ENCODE results near the gene LAMTOR4.
A peak's percentile ranks its signal among the peaks of the same experiment; 100 is the strongest.
"Not testable (repeated sequence)": the region's sequence is repeated elsewhere in the genome, so short reads cannot be mapped to it uniquely, and the experiment has no call there.

Gene LAMTOR4

DNA sequence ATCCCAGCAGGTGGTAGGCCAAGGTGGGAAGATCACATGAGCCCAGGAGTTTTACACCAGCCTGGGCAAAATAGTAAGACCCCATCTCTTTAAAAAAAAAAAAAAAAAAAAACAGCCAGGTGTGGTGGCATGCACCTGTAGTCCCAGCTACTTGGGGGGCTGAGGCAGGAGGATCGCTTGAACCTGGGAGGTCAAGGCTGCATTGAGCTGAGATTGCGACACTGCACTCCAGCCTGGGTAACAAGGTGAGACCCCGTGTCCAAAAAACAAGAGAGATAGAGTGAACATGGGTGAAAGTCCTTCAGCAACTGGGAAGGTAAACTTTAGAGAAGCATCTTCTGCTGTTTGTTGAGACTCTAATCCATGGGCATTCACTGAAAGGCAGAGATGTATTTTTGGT lies 6.3 kb upstream of the LAMTOR4 start:
- Histone ChIP-seq H3K27me3 (ENCODE audit: control insufficient read depth in 1 of 2, insufficient read depth in 2 of 2, low read length in 2 of 2) (no peaks in the 10 kb centered on the region), H3K4me1 (ENCODE audit: insufficient read depth, low read length) (no peaks in the 10 kb centered on the region), H3K9me3 (ENCODE audit: low read length) (no peaks in the 10 kb centered on the region), H3K4me3 (ENCODE audit: low read depth in 1 of 2, low read length in 2 of 2) (no peak overlapping the region), H3K27ac (ENCODE audit: low read depth, low read length) (no peak overlapping the region), H3K36me3 (ENCODE audit: insufficient read depth, low read length) (no peaks in the 10 kb centered on the region), H3K9ac (ENCODE audit: low read length) (no peak overlapping the region)

DNA sequence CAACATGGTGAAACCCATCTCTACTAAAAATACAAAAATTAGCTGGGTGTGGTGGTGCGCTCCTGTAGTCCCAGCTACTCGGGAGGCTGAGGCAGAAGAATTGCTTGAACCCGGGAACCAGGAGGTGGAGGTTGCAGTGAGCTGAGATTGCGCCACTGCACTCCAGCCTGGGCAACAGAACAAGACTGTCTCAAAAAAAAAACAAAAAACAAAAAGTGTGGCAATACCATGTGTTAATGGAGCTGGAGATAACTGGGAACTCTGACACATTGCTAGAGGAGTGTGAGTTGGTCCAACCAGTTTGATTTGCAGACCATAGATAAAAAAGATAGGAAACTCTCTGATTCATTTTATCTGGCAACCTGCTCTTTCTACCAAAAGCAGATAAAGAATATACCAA lies 2.4 kb upstream of the LAMTOR4 start:
- H3K4me1 ChIP-seq (ENCODE audit: insufficient read depth, low read length): peaks cover 10% of the 10 kb centered on the region
- H3K36me3 ChIP-seq (ENCODE audit: insufficient read depth, low read length); H3K27ac ChIP-seq (ENCODE audit: low read depth, low read length): not testable (repeated sequence)

DNA sequence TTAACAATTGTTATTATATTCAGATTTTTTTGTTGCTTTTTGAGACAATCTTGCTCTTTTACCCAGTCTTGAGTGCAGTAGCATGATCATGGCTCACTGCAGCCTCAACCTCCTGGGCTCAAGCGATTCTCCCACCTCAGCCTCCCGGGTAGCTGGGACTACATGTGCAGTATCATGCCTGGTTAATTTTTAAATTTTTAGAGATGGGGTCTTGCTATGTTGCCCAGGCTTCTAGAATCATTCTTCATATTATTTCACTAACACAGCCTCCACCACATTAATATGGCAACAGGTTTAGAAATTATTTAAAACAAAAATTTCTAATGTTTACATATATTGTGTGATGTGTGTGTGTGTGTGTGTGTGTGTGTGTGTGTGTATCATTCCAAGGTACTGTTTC lies 1.4 kb upstream of the LAMTOR4 start:
- H3K36me3 ChIP-seq (ENCODE audit: insufficient read depth, low read length): no peaks in the 10 kb centered on the region
- peaks cover 10% of the 10 kb centered on the region for H3K4me1 ChIP-seq (ENCODE audit: insufficient read depth, low read length)
- no peak overlapping the region for H3K4me3 ChIP-seq (ENCODE audit: low read depth in 1 of 2, low read length in 2 of 2)
- no peaks in the 10 kb centered on the region for H3K27me3 ChIP-seq (ENCODE audit: control insufficient read depth in 1 of 2, insufficient read depth in 2 of 2, low read length in 2 of 2)
- no peaks in the 10 kb centered on the region for H3K9me3 ChIP-seq (ENCODE audit: low read length)
- no peak overlapping the region for H3K27ac ChIP-seq (ENCODE audit: low read depth, low read length)
- no peak overlapping the region for H3K9ac ChIP-seq (ENCODE audit: low read length)

More for the DNA sequence above, 2.4 kb upstream of the LAMTOR4 start:
- H3K4me3 ChIP-seq (ENCODE audit: low read depth in 1 of 2, low read length in 2 of 2); H3K27me3 ChIP-seq (ENCODE audit: control insufficient read depth in 1 of 2, insufficient read depth in 2 of 2, low read length in 2 of 2); H3K9me3 ChIP-seq (ENCODE audit: low read length); H3K9ac ChIP-seq (ENCODE audit: low read length): not testable (repeated sequence)

DNA sequence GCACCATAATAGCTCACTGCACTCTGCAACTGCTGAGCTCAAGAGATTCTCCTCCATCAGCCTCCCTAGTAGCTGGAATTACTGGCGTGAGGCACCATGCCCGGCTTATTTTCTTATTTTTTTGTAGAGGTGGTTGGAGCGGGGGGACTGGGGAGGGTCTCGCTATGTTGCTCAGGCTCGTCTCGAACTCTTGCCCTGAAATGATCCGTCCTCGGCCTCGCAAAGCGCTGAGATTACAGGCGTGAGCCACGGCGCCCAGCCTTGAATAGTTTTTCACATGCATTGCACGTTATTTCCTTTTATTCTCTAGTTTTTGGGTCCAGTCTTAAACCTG lies 526 bp upstream of the LAMTOR4 start:
- Histone ChIP-seq H3K36me3 (ENCODE audit: insufficient read depth, low read length) (peaks cover 1% of the 10 kb centered on the region), H3K9ac (ENCODE audit: low read length) (peak overlapping the region; percentile 74), H3K27me3 (ENCODE audit: control insufficient read depth in 1 of 2, insufficient read depth in 2 of 2, low read length in 2 of 2) (no peaks in the 10 kb centered on the region), H3K27ac (ENCODE audit: low read depth, low read length) (peak overlapping the region; percentile 98), H3K9me3 (ENCODE audit: low read length) (no peaks in the 10 kb centered on the region), H3K4me1 (ENCODE audit: insufficient read depth, low read length) (peaks cover 10% of the 10 kb centered on the region), H3K4me3 (ENCODE audit: low read depth in 1 of 2, low read length in 2 of 2) (peak overlapping the region; percentile 99)

DNA sequence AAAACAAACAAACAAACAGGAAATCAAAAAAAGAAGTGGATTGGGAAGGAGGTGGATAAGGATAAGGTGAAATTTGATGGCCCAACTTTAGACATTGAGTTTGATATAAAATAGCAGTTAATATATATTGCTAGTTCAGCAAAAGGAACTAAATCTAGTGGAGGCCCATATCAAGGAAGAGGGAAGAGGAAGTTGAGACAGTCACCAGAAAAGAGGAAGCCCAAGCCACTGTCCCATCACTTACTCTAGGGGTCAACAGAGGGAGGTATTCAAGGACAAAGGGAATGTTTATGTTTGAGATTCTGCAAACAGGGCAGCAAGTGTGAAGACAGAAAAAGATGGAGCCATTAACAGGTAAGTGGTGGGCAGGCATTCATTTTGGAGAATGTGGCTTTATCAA lies 3.7 kb downstream of the LAMTOR4 start:
- H3K27me3 ChIP-seq (ENCODE audit: control insufficient read depth in 1 of 2, insufficient read depth in 2 of 2, low read length in 2 of 2): no peaks in the 10 kb centered on the region
- no peak overlapping the region for H3K4me3 ChIP-seq (ENCODE audit: low read depth in 1 of 2, low read length in 2 of 2)
- H3K4me1 ChIP-seq (ENCODE audit: insufficient read depth, low read length): peaks cover 11% of the 10 kb centered on the region
- H3K9ac ChIP-seq (ENCODE audit: low read length): no peak overlapping the region
- peaks cover 28% of the 10 kb centered on the region for H3K36me3 ChIP-seq (ENCODE audit: insufficient read depth, low read length)
- no peaks in the 10 kb centered on the region for H3K9me3 ChIP-seq (ENCODE audit: low read length)
- no peak overlapping the region for H3K27ac ChIP-seq (ENCODE audit: low read depth, low read length)

DNA sequence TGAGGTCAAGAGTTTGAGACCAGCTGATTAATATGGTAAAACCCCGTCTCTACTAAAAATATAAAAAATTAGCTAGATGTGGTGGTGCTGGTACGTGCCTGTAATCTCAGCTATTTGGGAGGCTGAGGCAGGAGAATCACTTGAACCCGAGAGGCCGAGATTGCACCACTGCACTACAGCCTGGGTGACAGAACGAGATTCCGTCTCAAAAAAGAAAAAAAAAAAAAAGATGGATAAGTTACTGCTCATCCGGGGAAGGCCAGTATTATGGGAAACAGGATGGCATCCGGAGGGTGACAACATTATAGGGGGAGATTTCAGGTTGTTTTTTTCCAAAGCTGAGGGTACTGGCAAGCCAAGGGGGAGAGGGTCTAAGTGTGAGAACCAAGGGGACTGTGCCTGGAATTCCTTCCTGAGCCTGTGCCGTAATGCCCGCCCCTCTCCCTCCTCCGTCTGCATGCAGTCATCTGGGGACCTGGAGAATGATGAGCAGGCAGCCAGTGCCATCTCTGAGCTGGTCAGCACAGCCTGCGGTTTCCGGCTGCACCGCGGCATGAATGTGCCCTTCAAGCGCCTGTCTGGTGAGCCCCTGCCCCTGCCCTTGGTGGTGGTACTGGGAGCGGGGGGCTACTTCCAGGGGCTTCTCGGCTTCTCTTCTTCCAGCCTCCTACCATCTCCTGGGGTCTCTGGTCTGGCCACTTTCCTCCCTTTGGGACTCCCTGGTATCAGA lies 4.4 kb downstream of the LAMTOR4 start:
- H3K27me3 ChIP-seq (ENCODE audit: control insufficient read depth in 1 of 2, insufficient read depth in 2 of 2, low read length in 2 of 2): no peaks in the 10 kb centered on the region
- no peaks in the 10 kb centered on the region for H3K9me3 ChIP-seq (ENCODE audit: low read length)
- H3K9ac ChIP-seq (ENCODE audit: low read length): no peak overlapping the region
- H3K4me3 ChIP-seq (ENCODE audit: low read depth in 1 of 2, low read length in 2 of 2): no peak overlapping the region
- no peak overlapping the region for H3K27ac ChIP-seq (ENCODE audit: low read depth, low read length)
- H3K4me1 ChIP-seq (ENCODE audit: insufficient read depth, low read length): peaks cover 16% of the 10 kb centered on the region
- H3K36me3 ChIP-seq (ENCODE audit: insufficient read depth, low read length): peaks cover 28% of the 10 kb centered on the region

DNA sequence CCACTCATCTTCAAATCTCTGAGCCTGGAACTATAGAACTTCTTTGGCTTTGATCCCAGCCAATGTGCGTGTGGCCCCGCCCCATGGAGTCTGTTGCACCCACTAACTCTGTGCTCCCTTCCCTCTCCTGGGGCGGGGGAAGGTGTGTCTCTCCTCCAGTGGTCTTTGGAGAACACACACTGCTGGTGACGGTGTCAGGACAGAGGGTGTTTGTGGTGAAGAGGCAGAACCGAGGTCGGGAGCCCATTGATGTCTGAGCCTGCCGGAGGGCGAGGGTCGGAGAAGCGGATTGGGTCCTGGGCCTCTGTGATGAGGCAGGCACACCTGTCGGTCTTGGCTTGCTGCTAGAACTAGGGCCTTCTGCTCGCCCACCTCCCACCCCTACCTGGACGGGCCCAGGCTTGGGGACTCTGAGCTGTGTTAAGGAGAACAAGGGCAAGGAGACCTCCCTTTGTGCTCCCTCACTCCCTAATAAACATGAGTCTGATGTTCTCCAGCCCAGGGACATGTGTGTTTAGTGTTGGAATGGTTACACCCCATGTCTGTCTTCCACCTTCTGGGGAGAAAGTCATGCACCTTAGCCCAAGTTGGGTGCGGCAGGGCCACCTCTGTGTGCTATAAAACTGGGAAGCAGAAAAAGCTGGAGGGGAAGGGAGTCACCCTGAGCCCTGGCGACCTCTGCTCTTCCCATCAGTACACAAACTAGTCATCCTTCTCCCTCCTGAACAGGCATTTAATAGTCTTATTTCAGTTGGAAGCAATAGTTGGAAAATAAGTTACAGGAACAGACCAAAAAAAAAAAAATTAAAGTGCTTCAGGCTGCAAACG lies 5.2 kb downstream of the LAMTOR4 start:
- H3K9me3 ChIP-seq (ENCODE audit: low read length): no peaks in the 10 kb centered on the region
- H3K9ac ChIP-seq (ENCODE audit: low read length): no peak overlapping the region
- H3K36me3 ChIP-seq (ENCODE audit: insufficient read depth, low read length): peaks cover 28% of the 10 kb centered on the region
- H3K27ac ChIP-seq (ENCODE audit: low read depth, low read length): no peak overlapping the region
- H3K27me3 ChIP-seq (ENCODE audit: control insufficient read depth in 1 of 2, insufficient read depth in 2 of 2, low read length in 2 of 2): no peaks in the 10 kb centered on the region
- H3K4me3 ChIP-seq (ENCODE audit: low read depth in 1 of 2, low read length in 2 of 2): no peak overlapping the region
- H3K4me1 ChIP-seq (ENCODE audit: insufficient read depth, low read length): peaks cover 18% of the 10 kb centered on the region

DNA sequence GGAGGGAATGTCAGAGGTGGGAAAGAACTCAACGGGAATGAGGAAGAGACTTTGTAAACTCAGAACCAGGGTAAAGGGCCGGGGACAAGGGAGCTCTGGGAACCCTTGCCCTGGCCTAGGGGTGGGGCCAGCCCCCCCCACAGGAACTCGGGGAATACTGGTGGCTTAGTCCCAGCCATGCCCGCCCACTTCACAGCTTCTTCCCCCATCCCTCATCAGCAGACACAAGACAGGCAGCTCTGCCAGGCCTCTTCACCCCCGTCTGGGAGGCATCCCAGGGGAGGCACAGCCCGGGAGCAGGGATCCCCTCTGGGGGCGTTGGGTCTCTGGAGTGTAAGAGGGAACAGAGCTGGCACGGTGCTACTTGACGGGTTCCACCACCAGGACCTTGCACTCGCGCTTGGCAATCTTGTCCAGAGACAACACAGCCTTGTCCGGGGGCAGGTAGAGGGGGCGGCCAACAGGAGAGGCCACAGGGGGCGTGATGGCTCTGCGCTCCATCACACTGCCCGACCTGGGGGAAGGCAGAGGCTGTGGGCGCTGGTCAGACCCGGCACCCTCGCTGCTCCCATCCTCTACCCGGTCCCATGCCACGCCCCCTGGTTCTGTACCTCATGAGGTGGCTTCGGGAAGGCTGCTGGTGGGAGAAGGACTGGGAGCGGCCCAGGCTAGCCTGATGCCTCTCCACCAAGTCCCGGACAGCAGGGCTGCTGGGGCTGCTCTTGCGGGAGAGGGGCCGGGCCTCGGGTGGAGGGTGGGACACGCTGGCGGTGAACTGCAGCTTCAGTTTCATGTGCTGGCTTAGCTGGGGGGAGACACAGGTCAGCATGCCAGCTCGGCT lies 6.2 kb downstream of the LAMTOR4 start:
- H3K27ac ChIP-seq (ENCODE audit: low read depth, low read length): no peak overlapping the region
- no peaks in the 10 kb centered on the region for H3K9me3 ChIP-seq (ENCODE audit: low read length)
- H3K27me3 ChIP-seq (ENCODE audit: control insufficient read depth in 1 of 2, insufficient read depth in 2 of 2, low read length in 2 of 2): no peaks in the 10 kb centered on the region
- no peak overlapping the region for H3K9ac ChIP-seq (ENCODE audit: low read length)
- no peak overlapping the region for H3K4me3 ChIP-seq (ENCODE audit: low read depth in 1 of 2, low read length in 2 of 2)
- H3K4me1 ChIP-seq (ENCODE audit: insufficient read depth, low read length): peaks cover 16% of the 10 kb centered on the region
- peaks cover 28% of the 10 kb centered on the region for H3K36me3 ChIP-seq (ENCODE audit: insufficient read depth, low read length)

DNA sequence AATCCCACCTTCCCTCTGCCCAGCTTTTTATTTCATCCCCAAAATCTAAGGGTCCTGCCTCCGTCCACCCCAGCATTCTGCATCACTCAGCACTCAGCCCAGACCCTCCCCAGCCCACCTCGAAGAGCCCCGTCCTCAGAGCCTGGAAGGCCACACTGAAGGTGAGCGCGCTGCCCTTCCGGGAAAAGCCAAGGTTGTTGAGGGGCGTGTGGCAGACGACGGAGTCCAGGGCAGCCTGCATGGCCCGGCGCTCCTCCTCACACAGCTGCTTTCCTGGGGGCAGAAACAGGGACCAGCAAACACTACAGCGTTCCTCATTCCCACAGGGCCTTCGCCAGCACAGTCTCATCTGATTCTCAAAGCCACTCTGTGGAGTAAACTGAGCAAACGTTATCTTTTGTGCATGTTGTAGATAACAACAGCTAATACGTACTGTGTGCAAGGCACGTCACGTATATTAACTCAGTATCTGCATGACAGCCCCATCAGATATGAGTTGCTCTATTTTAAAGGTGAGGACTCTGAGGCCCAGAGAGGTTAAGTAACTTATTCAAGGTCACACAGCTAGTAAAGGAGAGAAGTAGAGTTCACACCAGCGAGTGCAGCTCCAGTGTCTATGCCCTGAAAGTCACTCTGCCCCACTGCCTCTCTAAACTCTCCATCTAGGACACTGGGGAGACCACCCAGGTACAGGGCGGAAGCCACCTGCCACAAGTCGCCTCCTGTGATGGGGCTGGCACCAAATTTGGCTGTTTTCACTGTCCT lies 7.0 kb downstream of the LAMTOR4 start:
- no peaks in the 10 kb centered on the region for H3K27me3 ChIP-seq (ENCODE audit: control insufficient read depth in 1 of 2, insufficient read depth in 2 of 2, low read length in 2 of 2)
- H3K27ac ChIP-seq (ENCODE audit: low read depth, low read length): no peak overlapping the region
- H3K4me1 ChIP-seq (ENCODE audit: insufficient read depth, low read length): peaks cover 11% of the 10 kb centered on the region
- peaks cover 28% of the 10 kb centered on the region for H3K36me3 ChIP-seq (ENCODE audit: insufficient read depth, low read length)
- no peaks in the 10 kb centered on the region for H3K9me3 ChIP-seq (ENCODE audit: low read length)
- no peak overlapping the region for H3K4me3 ChIP-seq (ENCODE audit: low read depth in 1 of 2, low read length in 2 of 2)
- H3K9ac ChIP-seq (ENCODE audit: low read length): no peak overlapping the region

DNA sequence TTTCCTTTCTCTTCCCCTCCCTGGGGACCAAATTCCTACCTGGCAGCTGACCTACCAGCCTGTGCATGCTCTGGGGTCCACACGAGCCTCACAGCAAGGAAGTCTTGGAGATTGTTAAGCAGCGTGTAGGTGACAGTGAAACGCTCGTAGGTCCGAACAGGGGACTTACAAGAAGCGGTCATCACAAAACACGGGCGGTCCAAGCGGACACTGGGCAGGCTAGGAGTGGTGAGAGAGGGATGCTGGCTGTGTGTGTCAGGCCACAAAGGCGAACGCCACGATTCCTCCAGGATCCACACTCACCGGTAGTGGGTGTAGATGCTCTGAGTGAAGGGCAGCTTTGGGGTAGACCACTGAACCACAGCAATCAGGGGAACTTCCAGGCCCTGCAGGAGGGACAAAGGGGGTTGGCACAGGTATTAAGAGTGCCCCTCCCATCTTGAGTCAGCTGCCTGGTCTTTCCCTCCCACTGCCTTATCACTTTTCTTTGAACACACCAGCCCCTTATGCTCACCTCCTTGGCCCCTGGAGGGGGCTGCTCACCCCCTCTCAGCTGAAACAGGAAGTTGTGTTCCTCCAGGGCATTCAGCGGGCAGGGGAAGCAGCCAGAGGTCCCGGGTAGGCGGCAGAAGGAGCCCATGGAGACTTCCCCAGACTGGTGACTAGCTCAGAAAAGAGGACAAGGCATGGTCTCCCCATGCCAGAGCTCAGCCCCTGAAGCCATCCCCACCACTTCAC lies 7.8 kb downstream of the LAMTOR4 start:
- Histone ChIP-seq H3K36me3 (ENCODE audit: insufficient read depth, low read length) (peaks cover 28% of the 10 kb centered on the region), H3K27me3 (ENCODE audit: control insufficient read depth in 1 of 2, insufficient read depth in 2 of 2, low read length in 2 of 2) (no peaks in the 10 kb centered on the region), H3K9ac (ENCODE audit: low read length) (no peak overlapping the region), H3K9me3 (ENCODE audit: low read length) (no peaks in the 10 kb centered on the region), H3K4me3 (ENCODE audit: low read depth in 1 of 2, low read length in 2 of 2) (no peak overlapping the region), H3K27ac (ENCODE audit: low read depth, low read length) (no peak overlapping the region), H3K4me1 (ENCODE audit: insufficient read depth, low read length) (peaks cover 11% of the 10 kb centered on the region)
